ENCODE data around the gene FAM120AOS.

FAM120AOS gene

DNA sequence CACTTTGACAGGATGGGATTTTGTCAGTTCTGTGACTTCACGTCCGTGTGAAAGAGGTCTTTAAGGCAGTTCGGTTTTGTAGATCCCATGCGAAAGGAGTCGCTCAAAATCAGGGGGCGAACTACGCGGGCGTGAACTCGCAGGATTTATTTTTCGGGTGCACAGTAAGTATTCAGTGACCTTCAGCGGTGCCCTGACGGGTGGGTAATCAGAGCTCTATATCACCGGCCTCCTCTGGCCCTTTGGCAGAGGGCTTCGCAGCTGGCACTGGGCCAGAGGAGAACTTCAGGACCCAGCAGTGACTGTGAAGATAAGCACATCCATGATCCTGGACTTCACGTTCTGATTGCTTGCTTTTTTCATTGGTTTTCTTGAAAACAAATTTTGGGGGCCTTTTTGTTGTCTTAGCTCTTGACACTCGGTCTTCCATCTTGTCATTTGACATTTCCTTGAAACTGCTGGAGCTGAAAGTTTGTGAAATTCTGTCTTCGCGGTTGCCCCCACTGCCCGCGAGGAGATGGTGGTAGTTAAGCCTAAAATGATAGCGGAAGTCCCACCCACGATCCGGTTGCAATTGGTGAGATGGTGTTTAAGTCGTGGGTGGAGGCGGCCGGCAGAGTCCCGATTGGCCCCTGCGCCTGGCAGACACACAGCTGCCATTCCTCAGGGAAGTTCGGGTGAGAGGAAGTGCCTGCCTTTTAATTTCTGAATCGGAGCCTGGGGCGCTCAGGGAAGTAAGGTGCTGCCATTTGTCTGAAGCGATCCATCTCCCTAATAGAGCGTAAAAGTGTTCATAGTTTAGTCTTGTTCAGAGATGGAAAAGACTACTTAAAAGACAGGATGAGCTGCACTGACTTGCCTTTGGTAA lies at the start of gene FAM120AOS:
Gene FAM120AOS (minus strand): TSS at position 535 of the 868 bp plus-strand sequence. CDS start 872 bp downstream, outside the sequence.
- peak; percentile 60 to 67 for DNase-seq (ENCODE audit: extremely low read depth in 1 of 2, low read depth in 1 of 2)

DNA sequence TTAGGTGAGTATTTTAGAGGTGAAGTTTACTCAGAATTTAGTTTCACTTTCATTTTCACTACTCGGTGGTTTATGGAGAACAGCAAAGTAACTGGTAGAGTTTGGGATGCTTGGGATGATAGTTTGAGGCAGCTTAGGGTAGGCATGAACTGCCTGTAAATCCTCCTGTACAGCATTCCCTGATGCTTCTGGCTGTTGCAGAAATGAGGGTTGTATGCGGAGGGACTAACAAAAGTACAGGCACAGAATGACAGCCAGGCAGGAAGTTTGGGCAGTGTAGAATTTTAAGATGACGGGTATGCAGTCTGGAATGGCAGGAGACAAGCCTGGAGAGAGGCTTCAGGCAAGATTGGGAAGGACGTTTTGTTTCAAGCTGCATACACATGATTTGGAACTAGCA lies 48.0 kb upstream of the FAM120AOS start:
- DNase-seq (ENCODE audit: extremely low read depth in 1 of 2, low read depth in 1 of 2), result no peak

DNA sequence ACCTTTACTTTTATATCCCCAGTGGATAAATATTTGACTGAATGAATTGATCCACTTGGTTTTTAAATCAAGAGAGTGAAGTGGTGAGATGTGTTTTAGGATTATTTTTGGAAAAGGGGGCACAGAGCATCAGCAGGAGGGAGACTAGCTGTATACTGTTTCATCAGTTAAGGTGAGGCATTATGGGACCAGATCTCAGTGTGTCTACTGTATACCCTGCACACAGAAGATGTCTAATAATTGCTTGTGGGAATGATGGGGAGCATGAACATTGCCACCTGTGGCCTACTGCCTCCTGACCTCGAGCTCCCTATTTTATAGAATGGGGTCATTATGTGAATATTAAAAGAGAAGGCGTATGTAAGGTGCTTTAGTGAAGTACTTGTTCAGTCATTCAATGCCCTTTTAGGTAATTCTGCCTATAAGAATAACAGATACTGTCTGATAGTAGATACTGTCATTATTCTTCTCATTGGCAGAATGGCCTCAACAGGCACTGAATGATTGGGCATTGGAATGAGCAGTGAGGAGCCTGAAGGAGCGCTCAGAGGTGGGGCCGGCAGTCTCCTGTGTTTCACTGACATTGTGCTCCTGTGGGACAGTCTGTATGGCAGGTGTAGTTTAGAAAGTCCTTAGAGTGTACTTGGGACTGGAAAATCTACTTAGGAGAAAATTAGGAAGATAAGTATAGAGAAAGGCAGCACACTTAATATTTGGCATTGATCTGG lies 47.4 kb upstream of the FAM120AOS start:
- DNase-seq (ENCODE audit: extremely low read depth in 1 of 2, low read depth in 1 of 2), result no peak

DNA sequence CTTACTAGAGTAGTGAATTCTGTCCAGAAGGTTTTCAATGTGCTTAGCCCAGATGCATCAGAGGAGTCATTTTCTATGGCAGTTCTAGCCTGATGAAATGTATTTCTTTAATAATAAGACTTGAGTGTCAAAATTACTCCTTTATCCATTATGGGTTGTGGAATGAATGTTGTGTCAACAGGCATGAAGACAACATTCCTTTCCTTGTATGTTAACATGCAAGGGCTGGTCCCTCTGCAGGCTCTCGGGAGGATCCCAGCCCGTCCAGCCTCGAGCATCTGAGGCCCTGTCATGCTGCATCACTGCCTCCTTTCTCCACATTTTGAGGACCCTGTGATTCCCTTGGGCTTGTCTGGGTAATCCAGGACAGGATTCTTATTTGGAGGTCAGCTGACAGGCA lies 42.9 kb upstream of the FAM120AOS start:
- DNase-seq (ENCODE audit: extremely low read depth in 1 of 2, low read depth in 1 of 2), result no peak

DNA sequence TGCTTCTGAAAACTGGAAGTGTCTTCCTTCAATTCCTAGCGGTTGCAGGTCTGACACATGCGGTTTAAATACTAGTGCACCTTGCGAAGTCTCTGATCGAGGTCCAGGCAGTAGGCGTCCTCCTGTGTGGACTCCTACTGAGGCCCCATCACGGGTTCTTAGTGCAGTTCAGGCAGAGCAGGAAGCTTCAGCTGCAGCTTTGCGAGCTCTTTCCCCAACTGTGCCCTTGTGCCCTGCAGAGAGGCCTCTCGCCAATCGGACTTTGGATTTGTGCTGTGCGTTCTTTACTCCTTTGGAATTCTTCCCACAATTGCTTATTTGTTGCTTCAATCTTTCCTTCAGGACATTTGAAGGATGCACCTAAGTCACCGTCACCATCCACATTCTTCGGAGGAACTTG lies 40.6 kb upstream of the FAM120AOS start:
- DNase-seq (ENCODE audit: extremely low read depth in 1 of 2, low read depth in 1 of 2), result no peak

DNA sequence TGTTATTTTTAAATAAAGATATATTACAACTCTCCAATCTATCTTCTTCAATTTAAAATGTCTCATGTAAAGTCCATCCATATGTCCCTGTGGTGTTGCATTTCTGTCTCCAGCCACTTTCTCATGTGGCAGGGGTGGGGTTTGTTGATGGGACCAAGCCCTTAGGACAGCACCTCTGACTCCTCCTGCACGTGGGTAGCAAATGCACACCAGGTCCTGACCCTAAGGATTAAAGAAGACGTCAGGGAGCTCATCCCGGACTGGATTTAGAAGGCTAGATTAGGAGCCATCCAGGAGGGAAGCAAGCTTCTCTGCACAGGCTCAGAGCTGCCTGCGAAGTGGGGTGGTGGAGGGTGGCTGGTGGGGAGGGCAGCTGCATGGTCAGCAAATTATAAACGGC lies 38.9 kb upstream of the FAM120AOS start:
- DNase-seq (ENCODE audit: extremely low read depth in 1 of 2, low read depth in 1 of 2), result no peak

DNA sequence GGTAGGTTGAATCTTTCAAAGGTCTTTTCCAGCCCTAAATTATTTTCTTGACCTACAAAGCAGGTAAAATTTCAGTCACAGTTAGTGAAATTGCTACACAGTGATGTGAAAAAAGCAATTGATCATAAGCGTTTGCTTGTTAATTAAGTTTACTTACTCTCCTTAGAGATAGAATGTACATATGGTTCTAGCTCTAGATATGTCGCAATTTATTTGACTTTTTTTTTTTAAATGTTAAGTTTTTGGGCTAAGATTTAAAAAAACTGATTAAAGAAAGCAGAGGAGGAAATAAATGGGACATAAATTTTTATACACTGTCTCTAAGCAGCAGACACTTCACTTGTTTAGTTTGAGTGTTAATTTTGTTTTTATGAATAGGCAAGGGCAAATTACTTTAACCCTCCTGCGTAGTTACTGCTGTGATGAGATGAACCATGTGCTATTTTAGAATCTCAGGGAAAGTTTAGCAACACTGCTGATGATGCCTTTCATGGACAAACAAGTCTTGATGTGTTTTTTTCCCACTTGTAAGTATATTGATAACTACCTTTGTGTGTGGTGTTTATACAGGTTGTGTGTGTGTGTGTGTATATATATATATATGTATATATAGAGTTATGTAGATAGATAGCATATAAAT lies 38.3 kb upstream of the FAM120AOS start:
- no peak for DNase-seq (ENCODE audit: extremely low read depth in 1 of 2, low read depth in 1 of 2)

DNA sequence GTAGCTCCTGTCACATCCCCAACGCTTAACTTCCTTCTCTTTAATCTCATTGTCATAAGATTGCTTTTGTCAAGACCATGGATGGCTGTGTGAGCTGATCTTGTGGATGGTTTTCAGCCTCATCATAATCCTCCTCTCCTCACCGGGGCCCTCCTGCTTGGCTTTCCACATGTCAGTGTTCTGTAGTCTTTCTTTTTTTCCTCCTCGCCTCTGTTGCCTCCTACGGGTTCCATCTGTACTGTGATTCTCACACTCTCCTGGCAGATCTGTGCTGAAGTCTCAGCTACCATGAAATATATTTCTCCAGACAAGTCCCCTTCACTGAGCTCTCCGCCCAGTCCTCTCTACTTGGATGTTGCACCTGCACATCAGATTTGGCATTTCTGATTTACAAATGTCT lies 34.9 kb upstream of the FAM120AOS start:
- no peak for DNase-seq (ENCODE audit: extremely low read depth in 1 of 2, low read depth in 1 of 2)

DNA sequence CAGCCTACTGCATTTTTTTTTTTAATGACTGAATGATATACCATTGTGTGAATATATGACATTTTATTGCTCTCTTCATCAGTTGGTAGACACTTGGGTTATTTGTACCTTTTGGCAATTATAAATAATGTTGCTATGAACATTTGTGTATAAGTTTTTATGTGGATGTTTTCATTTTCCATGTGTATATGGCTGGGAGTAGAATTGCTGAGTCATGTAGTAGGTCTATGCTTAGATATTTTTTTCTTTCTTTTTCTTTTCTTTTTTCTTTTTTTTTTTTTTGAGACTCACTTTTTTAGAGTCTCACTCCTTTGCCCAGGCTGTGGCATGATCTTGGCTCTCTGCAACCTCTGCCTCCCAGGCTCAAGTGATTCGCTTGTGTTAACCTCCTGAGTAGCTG lies 32.9 kb upstream of the FAM120AOS start:
- DNase-seq (ENCODE audit: extremely low read depth in 1 of 2, low read depth in 1 of 2), result no peak

DNA sequence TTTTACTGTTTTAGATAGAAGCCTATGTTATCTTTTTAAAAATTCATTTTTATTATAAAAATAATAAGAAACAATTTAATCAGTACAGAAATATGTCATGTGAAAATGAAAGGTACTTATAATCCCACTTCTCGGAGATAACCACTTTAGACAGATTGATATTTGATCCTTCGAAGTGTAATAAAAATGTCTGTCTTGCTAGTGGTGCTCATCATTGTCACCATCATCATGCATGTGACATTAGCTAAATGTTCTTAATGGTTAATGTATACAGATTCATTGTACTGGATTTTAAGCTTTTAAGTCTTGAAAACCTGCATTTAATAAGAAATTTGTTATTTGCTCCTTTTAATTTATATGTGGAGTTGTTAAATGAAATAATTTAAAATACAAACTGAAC lies 30.1 kb upstream of the FAM120AOS start:
- DNase-seq (ENCODE audit: extremely low read depth in 1 of 2, low read depth in 1 of 2), result no peak

DNA sequence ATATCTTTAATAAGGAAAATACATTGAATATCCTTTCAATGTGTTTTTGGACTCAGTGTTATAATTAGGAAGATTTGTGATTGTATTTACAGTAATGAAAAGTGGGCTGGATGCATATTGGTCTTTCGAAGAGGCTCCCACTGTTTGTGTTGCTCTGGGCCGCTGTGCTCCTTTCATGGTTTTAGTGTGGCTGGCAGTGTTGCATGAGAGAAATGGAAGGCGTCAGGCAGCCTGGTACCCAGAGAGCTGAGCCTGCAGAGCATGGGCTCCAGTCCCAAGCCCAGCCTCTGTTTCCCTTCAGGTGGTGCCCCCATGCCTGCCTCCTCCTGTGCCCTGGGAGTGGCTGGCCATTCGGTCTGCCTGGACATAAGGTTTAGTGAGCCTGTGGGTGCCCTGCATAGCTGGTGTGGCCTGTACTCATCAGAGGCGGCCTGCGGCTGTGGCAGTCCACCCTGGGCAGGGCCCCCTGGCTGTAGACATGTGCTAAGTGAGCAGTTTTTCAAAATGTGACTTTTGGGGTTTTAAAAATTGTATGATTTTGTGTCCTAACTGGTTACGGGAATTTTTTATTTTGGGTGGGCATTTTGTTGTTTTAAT lies 27.4 kb upstream of the FAM120AOS start:
- DNase-seq (ENCODE audit: extremely low read depth in 1 of 2, low read depth in 1 of 2), result no peak

DNA sequence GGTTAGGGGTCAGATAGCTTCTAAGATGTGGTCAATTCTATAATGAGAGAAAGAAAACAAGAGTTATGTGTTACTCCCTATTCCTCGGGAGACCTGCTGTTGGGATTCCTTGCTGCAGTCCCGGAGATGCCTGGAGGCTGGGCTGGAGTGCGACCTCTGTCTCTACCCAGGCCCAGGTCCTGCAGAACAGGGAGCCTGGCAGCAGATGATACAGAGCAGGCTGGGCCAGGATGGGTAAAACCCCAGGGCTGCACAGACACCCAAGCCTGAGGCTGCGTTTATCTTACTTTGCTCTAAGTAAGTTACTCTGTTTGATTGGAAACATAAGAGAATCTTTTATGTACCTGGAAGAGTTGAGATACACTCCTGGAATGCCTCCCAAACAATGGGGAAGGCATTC lies 26.9 kb upstream of the FAM120AOS start:
- no peak for DNase-seq (ENCODE audit: extremely low read depth in 1 of 2, low read depth in 1 of 2)

DNA sequence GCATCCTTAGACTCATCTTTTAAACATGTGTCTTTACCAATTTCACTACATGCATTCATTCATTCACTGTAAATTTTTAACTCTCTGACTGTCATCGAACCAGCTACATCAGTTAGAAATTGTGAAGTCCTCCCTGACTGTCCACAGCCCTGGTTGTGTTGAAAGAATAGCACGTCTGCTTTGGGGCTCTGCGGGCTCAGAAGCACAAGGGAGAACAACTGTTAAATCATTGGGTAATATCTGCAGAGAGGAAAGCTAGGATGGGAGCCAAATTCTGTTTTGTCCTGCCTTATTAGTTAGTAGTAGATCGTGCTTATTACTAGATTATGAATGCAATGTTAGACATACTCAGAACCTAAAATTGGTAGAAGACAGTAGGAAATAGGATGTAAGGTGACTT lies 26.3 kb upstream of the FAM120AOS start:
- DNase-seq (ENCODE audit: extremely low read depth in 1 of 2, low read depth in 1 of 2), result no peak

DNA sequence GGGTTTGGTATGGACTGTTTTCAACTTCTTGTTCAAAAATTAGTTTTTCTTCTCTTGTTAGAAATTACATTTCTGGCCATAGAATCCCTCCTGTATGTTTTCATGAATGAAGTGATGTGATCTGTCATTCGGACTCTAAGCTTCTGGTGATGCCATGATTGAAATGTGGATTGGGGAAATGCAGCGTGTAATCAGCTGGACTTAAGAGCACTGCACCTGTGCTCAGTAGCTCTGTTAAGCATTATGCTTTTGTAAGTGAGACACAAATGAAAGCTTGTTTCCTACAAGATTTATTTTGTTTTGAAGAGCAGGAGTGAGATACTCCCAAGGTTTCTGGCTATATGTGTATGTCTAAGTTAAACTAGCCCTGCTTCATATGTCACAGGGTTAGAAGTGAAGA lies 24.0 kb upstream of the FAM120AOS start:
- no peak for DNase-seq (ENCODE audit: extremely low read depth in 1 of 2, low read depth in 1 of 2)

DNA sequence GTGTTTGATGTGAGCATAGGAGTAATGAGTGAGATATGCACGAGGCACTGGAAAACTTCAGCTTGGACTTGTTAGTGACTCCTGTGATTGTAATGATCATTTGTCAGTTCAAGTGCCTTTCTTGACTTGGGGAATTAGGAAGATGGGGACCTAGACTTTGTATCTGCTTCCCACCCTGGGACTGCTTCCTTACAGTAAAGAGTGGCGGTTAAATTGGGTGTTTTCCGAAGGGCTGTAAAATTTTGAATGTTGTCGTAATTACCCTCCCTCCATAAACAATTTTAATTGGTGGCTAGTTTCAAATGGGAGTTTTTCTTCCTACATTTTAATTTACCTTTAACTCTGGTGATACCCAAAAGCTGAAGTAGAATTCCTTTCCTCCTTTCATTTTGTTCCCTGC lies 23.5 kb upstream of the FAM120AOS start:
- no peak for DNase-seq (ENCODE audit: extremely low read depth in 1 of 2, low read depth in 1 of 2)

DNA sequence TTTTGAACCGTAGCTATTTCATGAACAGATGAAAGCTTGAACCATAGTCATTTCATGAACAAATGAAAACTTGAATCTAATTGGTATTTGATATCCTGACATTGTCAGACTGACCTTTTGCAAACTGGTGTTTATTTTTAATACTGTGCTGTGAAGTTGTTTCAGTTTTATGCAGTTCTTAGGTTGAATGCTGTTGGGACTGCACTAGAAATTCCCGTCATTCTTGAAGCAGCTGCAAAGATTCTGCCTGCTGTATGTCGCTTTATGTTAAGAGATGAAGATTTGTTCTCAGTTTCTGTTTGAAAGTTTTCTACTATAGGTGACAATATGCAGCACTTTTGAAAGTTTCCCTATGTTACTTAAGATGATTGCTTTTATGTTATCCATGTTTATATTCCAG lies 22.5 kb upstream of the FAM120AOS start:
- no peak for DNase-seq (ENCODE audit: extremely low read depth in 1 of 2, low read depth in 1 of 2)

DNA sequence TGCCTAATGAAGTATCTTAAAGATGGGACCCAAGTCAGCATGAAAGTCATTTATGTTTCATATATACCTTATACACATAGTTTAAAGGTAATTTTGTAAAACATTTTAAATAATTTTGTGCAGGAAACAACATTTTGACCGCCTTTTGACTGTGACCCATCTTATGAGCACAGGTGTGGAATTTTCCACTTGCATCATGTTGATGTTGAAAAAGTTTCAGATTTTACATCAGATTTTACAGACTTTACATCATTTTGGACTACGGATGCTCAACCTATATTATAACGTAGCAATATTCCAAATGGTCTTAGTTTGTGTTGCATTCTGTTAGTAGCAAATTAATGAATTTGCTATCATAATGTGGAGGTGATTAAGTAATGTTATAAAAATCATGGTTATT lies 21.7 kb upstream of the FAM120AOS start:
- no peak for DNase-seq (ENCODE audit: extremely low read depth in 1 of 2, low read depth in 1 of 2)

DNA sequence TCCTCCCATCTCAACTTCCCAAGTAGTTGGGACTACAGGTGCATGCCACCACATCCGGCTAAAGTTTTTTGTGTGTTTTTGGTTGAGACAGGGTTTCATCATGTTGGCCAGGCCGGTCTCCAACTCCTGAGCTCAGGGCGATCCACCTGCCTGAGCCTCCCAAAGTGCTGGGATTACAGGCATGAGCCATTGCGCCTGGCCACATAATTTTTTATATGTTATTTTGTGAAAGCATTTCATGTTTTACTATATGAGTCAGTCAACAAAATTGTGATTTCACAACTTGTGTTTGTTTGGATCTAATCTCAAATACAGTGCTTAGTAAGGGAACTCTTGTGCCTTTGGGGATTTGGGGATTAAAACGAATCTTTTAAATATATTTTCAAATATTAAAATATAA lies 20.0 kb upstream of the FAM120AOS start:
- no peak for DNase-seq (ENCODE audit: extremely low read depth in 1 of 2, low read depth in 1 of 2)

DNA sequence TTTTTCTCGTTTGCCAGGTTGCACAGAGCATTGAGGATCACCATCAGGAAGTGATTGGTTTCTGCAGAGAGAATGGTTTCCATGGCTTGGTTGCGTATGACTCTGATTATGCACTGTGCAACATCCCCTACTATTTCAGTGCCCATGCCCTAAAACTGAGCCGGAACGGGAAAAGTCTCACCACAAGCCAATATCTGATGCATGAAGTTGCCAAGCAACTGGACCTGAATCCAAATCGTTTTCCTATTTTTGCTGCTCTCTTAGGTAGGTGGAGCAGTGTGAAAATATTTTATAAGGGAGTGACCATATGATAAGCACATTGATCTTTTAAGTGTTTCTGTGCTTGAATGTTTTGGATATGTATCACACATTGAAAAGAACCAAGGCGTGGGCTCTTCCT lies 17.7 kb upstream of the FAM120AOS start:
- no peak for DNase-seq (ENCODE audit: extremely low read depth in 1 of 2, low read depth in 1 of 2)

DNA sequence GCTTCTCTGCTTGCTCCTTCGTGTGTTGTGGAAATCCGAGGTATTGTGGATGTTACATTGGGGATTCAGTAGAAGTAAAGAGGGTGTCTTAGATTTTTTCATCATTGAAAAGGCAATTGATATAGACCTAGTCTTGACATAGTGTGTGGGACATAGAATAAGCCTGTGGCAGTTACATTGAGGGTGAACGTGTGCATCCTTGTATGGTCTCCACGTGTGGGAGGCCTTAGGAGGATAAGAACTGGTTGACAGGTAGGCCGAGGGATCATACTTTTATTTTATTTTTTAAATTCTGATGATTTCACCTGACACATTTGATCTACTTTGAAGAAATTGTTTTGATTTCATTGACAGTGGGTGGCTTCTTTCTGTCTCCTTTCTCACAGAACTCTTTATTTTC lies 17.0 kb upstream of the FAM120AOS start:
- no peak for DNase-seq (ENCODE audit: extremely low read depth in 1 of 2, low read depth in 1 of 2)

DNA sequence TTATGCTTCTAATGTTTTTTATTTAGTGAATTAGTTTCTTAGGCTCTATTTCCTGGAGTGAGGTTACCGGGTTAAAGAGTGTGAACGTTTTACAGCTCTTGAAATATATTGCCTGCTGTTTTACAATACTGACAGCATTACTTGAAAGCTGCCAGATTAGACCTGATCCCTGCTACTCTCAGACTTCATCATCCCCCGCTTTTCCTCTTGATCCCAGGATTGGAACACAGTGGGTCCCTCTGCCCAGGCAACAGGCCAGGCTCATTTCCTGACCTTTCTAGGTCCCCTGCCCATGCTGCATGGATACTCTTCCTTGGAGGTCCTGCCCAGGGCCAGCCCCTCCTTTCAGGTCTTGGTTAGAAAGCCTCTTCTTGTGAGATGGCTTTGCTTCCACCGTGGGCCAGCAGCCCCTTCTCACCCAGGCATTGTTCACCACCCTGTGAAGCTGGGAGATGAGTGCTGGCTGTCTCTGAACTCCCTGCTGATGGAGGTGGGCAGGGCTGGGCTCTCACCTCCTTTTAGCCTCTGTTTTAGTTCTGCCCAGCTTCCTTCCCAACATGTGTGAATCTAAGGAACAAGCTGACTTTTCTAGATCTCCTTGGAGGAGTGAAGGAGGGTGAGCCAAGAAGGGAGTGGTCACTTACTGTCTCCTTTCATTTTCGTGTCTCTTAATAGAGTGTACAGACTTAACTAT lies 15.5 kb upstream of the FAM120AOS start:
- DNase-seq (ENCODE audit: extremely low read depth in 1 of 2, low read depth in 1 of 2), result no peak
